Keratinocyte (primary cell): Measurements from ENCODE around the gene SCP2. TPM values are rescaled to one million over a fixed set of nuclear protein-coding genes. Genes with fewer than 3 reads are reported as not detected.

Source experiments
- DNase-seq: peaks from one replicate; pipeline ENCODE4 v3.0.0-alpha.2; 2011; ENCODE audit warnings: low read depth, missing footprints, low spot score
- FAIRE-seq: peaks from 2 replicates; lab custom pipeline; 2011; peaks lifted over from hg19 to GRCh38; lab: Jason Lieb, UNC
- H2AFZ ChIP-seq: 2 replicates; pipeline ENCODE4 v1.6.0; 2012; ENCODE audit warnings: low read length, control low read depth, inconsistent platforms; ENCODE audit not compliant: control insufficient read depth
- H3K27ac ChIP-seq: 2 replicates; pipeline ENCODE4 v1.5.1; 2011; ENCODE audit warnings: low read length; ENCODE audit not compliant: control insufficient read depth, insufficient read depth
- H3K27me3 ChIP-seq: 3 replicates; pipeline ENCODE4 v1.6.0; 2011; ENCODE audit warnings: low read length; ENCODE audit not compliant: control insufficient read depth, insufficient read depth; ENCODE audit errors: extremely low read depth
- H3K36me3 ChIP-seq, 2 experiments: 2 replicates in 1 of 2; 3 replicates in 1 of 2; pipeline ENCODE4 v1.5.1; 2011; ENCODE audit warnings: low read length in 2 of 2, mild to moderate bottlenecking in 1 of 2; ENCODE audit not compliant: control insufficient read depth in 2 of 2, insufficient read depth in 2 of 2; ENCODE audit errors: extremely low read depth in 1 of 2
- H3K4me1 ChIP-seq: 3 replicates; pipeline ENCODE4 v1.5.1; 2011; ENCODE audit warnings: low read length; ENCODE audit not compliant: control insufficient read depth, insufficient read depth; ENCODE audit errors: extremely low read depth
- H3K4me2 ChIP-seq: 3 replicates; pipeline ENCODE4 v1.6.0; 2011; ENCODE audit warnings: low read depth, low read length; ENCODE audit not compliant: control insufficient read depth, insufficient read depth; ENCODE audit errors: extremely low read depth
- H3K4me3 ChIP-seq, 3 experiments: fragments of 200-600 bp in 1 of 3; sonication (generic) in 1 of 3; 2 replicates in 2 of 3; 3 replicates in 1 of 3; pipeline ENCODE4 v1.5.1; 2011 to 2016; ENCODE audit warnings: low read length in 3 of 3, mild to moderate bottlenecking in 3 of 3, control low read depth in 2 of 3, inconsistent platforms in 1 of 3, low read depth in 1 of 3, mixed read lengths in 1 of 3, mixed run types in 1 of 3, moderate library complexity in 1 of 3; ENCODE audit not compliant: control insufficient read depth in 2 of 3, insufficient read depth in 2 of 3; ENCODE audit errors: extremely low read depth in 1 of 3
- H3K79me2 ChIP-seq: 2 replicates; pipeline ENCODE4 v1.6.0; 2012; ENCODE audit warnings: low read length; ENCODE audit not compliant: control insufficient read depth, insufficient read depth
- H3K9ac ChIP-seq: 3 replicates; pipeline ENCODE4 v1.6.0; 2011; ENCODE audit warnings: low read length; ENCODE audit not compliant: control insufficient read depth, insufficient read depth; ENCODE audit errors: extremely low read depth
- H3K9me1 ChIP-seq: 3 replicates; pipeline ENCODE4 v1.6.0; 2011; ENCODE audit warnings: low read length; ENCODE audit not compliant: control insufficient read depth, insufficient read depth; ENCODE audit errors: extremely low read depth
- H3K9me3 ChIP-seq: 2 replicates; pipeline ENCODE4 v1.5.1; 2012; ENCODE audit warnings: low read depth, low read length; ENCODE audit not compliant: control insufficient read depth
- H4K20me1 ChIP-seq: 3 replicates; pipeline ENCODE4 v1.6.0; 2011; ENCODE audit warnings: low read length; ENCODE audit not compliant: control insufficient read depth, insufficient read depth; ENCODE audit errors: extremely low read depth
- EZH2 ChIP-seq: IDR thresholded peaks from one replicate; pipeline ENCODE4 v1.6.1; 2012; ENCODE audit warnings: inconsistent platforms, mild to moderate bottlenecking, low read length, moderate library complexity
- dilution Hi-C: fragments of 300-500 bp; cut with MboI; formaldehyde crosslinking; loops from one replicate; pipeline ENCODE4 v1.7.0; 2020; ENCODE audit warnings: low sequenced_read_pairs; ENCODE audit not compliant: extremely low pct_ligation_motif_present
- polyA plus RNA-seq, 5 experiments: library from polyadenylated mRNA; depleted of rRNA in 3 of 5; stranded (reverse) in 3 of 5; stranded (forward) in 1 of 5; unstranded in 1 of 5; fragments of >200 nt; gene quantifications; 1 replicate in 1 of 5; 2 replicates in 3 of 5; 3 replicates in 1 of 5; pipeline versions ENCODE4 v1.2.1 to v1.2.3, GENCODE V29; 2011 to 2012; ENCODE audit warnings: missing spikeins in 2 of 5, low read depth in 1 of 5, low replicate concordance in 1 of 5
- TF ChIP-seq, protein P1 (sequence below), 3 experiments: IDR thresholded peaks in 1 of 3; conservative IDR thresholded peaks in 1 of 3; optimal IDR thresholded peaks in 1 of 3; 2 replicates in 2 of 3; 3 replicates in 1 of 3; pipeline versions ENCODE3 to v1.5.1; 2011; ENCODE audit warnings: low read length in 3 of 3, mild to moderate bottlenecking in 3 of 3, moderate library complexity in 2 of 3, control low read depth in 1 of 3, inconsistent platforms in 1 of 3; ENCODE audit not compliant: insufficient read depth in 2 of 3; ENCODE audit errors: extremely low read depth in 1 of 3

Gene SCP2
- polyA plus RNA-seq, 1 donor (not counting 4 experiments of a cell fraction or from before 2014, with no cell fraction given): 116 TPM

DNA sequence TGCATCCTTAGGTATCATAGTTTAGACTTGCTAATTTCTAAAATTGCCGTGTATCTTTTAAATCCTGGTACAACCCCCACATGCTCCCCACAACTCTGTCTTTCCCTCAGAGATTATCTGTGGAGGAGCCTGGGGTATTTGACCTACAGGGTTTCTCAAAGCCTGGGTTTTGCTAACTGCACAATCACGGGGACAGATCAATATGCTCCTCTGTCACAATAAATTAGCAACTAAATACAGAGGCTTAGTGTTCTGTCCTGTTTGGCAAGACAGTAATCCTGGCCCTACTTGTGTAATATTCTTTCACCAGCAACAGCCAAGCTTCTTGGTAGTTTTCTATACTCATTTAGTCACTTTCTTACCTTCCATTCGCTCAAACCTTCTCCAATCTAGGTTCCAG lies 14.1 kb upstream of the SCP2 start:
- Histone ChIP-seq H3K4me2 (no peak overlapping the region), H3K27me3 (no peaks in the 10 kb centered on the region), H3K79me2 (no peaks in the 10 kb centered on the region), H3K9ac (no peak overlapping the region), H2AFZ (no peak overlapping the region), H3K27ac (no peak overlapping the region), H3K4me3 (no peak overlapping the region), H3K9me1 (no peaks in the 10 kb centered on the region), H3K9me3 (no peaks in the 10 kb centered on the region), H4K20me1 (no peaks in the 10 kb centered on the region), H3K36me3 (peaks cover 0 to 2% of the 10 kb centered on the region in 2 experiments), H3K4me1 (no peaks in the 10 kb centered on the region)
- dilution Hi-C loops: no loop called here
- FAIRE-seq (no peak), DNase-seq (no peak)
- no peak for TF ChIP-seq EZH2
- TF ChIP-seq, protein P1, sequence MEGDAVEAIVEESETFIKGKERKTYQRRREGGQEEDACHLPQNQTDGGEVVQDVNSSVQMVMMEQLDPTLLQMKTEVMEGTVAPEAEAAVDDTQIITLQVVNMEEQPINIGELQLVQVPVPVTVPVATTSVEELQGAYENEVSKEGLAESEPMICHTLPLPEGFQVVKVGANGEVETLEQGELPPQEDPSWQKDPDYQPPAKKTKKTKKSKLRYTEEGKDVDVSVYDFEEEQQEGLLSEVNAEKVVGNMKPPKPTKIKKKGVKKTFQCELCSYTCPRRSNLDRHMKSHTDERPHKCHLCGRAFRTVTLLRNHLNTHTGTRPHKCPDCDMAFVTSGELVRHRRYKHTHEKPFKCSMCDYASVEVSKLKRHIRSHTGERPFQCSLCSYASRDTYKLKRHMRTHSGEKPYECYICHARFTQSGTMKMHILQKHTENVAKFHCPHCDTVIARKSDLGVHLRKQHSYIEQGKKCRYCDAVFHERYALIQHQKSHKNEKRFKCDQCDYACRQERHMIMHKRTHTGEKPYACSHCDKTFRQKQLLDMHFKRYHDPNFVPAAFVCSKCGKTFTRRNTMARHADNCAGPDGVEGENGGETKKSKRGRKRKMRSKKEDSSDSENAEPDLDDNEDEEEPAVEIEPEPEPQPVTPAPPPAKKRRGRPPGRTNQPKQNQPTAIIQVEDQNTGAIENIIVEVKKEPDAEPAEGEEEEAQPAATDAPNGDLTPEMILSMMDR (optimal IDR thresholded peaks at IDR 0.05 in 1 of 3, IDR thresholded peaks at IDR 0.05 in 1 of 3, conservative IDR thresholded peaks at IDR 0.05 in 1 of 3; ENCODE audit: extremely low read depth in 1 of 3, insufficient read depth in 2 of 3, low read length in 3 of 3): no peak

DNA sequence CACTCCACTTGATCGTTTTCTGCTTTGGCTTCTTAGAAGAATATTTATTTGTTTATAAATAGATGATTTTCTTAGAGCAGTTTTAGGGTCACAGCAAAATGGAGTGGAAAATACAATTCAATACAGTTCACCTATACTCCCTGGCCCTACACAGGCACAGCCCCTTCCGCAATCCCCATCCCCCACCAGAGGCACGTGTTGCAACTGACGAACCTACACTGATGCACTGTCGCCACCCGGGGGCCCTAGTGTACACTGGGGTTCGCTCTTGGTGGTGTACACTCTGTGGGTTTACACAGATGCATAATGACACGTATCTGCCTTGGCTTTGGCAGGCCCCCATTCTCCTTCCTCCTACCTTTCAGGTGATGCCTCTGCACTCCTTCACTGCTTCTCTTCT lies 13.5 kb upstream of the SCP2 start:
- H3K9ac ChIP-seq: no peak overlapping the region
- H3K9me3 ChIP-seq: no peaks in the 10 kb centered on the region
- FAIRE-seq (no peak), DNase-seq (no peak)
- no peak overlapping the region for H3K27ac ChIP-seq
- no peaks in the 10 kb centered on the region for H3K9me1 ChIP-seq
- no peaks in the 10 kb centered on the region for H3K79me2 ChIP-seq
- H3K4me3 ChIP-seq: no peak overlapping the region
- no peaks in the 10 kb centered on the region for H3K27me3 ChIP-seq
- H4K20me1 ChIP-seq: no peaks in the 10 kb centered on the region
- dilution Hi-C loops: no loop called here
- no peak overlapping the region for H2AFZ ChIP-seq
- H3K36me3 ChIP-seq: peaks cover 0 to 2% of the 10 kb centered on the region in 2 experiments
- no peak for TF ChIP-seq EZH2
- TF ChIP-seq, protein P1 (optimal IDR thresholded peaks at IDR 0.05 in 1 of 3, IDR thresholded peaks at IDR 0.05 in 1 of 3, conservative IDR thresholded peaks at IDR 0.05 in 1 of 3; ENCODE audit: extremely low read depth in 1 of 3, insufficient read depth in 2 of 3, low read length in 3 of 3): peak in 1 of 3 experiments; percentile 35
- no peaks in the 10 kb centered on the region for H3K4me1 ChIP-seq
- H3K4me2 ChIP-seq: no peak overlapping the region
